ENCODE results near the gene CWC27.

- TF ChIP-seq CTCF (IDR thresholded peaks at IDR 0.05) (no peak), EZH2phosphoT487 (IDR thresholded peaks at IDR 0.05) (no peak), EZH2 (IDR thresholded peaks at IDR 0.05) (no peak)
Measured at GRCh38 chr5:64865662-64866061, 96.9 kb downstream of the CWC27 start.
